Ovary (tissue), 3 donors: ENCODE measurements around the gene TTC6.

Experiments used
- POLR2A ChIP-seq: fragments of 450-650 bp; IDR thresholded peaks from one replicate; pipeline ENCODE4 v1.6.1; 2017; ENCODE audit warnings: antibody characterized with exemption, mild to moderate bottlenecking, moderate library complexity
- TF ChIP-seq, protein P1 (sequence below), 3 donors: fragments of 450-650 bp in 2 of 3; fragments of 200-600 bp in 1 of 3; IDR thresholded peaks; one replicate each; pipeline versions ENCODE4 v1.5.1 to v1.8.0; 2016 to 2022; ENCODE audit warnings: antibody characterized with exemption in 3 of 3, mild to moderate bottlenecking in 1 of 3
- donor health status: DM: no; HTN: no; CAD: no.

DNA sequence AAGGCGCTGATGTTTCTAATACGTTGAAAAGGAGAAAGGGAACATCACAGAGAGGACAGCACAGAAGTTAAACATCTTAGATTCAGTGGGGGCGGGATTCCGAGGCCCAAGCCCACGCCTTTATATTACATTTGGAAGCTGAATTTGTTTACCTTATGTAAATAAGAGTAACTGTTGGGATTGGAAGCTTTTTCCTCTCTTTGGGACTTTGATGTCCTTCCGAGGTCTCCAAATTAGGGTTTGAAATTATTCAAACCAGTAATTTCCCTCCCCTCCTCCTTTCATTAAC is 6.8 kb upstream of the TTC6 start:
- no peak for TF ChIP-seq POLR2A
- TF ChIP-seq, protein P1, sequence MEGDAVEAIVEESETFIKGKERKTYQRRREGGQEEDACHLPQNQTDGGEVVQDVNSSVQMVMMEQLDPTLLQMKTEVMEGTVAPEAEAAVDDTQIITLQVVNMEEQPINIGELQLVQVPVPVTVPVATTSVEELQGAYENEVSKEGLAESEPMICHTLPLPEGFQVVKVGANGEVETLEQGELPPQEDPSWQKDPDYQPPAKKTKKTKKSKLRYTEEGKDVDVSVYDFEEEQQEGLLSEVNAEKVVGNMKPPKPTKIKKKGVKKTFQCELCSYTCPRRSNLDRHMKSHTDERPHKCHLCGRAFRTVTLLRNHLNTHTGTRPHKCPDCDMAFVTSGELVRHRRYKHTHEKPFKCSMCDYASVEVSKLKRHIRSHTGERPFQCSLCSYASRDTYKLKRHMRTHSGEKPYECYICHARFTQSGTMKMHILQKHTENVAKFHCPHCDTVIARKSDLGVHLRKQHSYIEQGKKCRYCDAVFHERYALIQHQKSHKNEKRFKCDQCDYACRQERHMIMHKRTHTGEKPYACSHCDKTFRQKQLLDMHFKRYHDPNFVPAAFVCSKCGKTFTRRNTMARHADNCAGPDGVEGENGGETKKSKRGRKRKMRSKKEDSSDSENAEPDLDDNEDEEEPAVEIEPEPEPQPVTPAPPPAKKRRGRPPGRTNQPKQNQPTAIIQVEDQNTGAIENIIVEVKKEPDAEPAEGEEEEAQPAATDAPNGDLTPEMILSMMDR (IDR thresholded peaks at IDR 0.05) = no peak
